Type B pancreatic cell (in vitro differentiated cells): Measurements from ENCODE around the gene CELSR2. TPM values are rescaled to one million over a fixed set of nuclear protein-coding genes. Genes with fewer than 3 reads are reported as not detected.

ENCODE experiments used
- DNase-seq: peaks from one replicate; pipeline ENCODE4 v3.0.0; 2021; ENCODE audit warnings: mixed read lengths; ENCODE audit not compliant: unreplicated experiment; ENCODE audit errors: extremely low spot score
- H3K27ac Mint-ChIP-seq: 2 replicates; pipeline ENCODE4 v1.8.0; 2021; ENCODE audit warnings: mild to moderate bottlenecking, mixed read lengths
- H3K27me3 Mint-ChIP-seq: 2 replicates; pipeline ENCODE4 v1.8.0; 2021; ENCODE audit warnings: mixed read lengths
- H3K36me3 Mint-ChIP-seq: 2 replicates; pipeline ENCODE4 v1.8.0; 2021; ENCODE audit warnings: mixed read lengths
- H3K4me1 Mint-ChIP-seq: one replicate; pipeline ENCODE4 v1.8.0; 2021; ENCODE audit warnings: mixed read lengths; ENCODE audit not compliant: unreplicated experiment
- H3K4me3 Mint-ChIP-seq: 2 replicates; pipeline ENCODE4 v1.8.0; 2021; ENCODE audit warnings: mild to moderate bottlenecking, mixed read lengths
- H3K9me3 Mint-ChIP-seq: 2 replicates; pipeline ENCODE4 v1.8.0; 2021; ENCODE audit warnings: mixed read lengths
- total RNA-seq: library from RNA; stranded (reverse); gene quantifications from 2 replicates; pipeline ENCODE4 v1.2.1, GENCODE V29; 2021; ENCODE audit warnings: low replicate concordance
- TF ChIP-seq, protein P1 (sequence below): fragments of 200-600 bp; sonication (generic); conservative IDR thresholded peaks from 2 replicates; pipeline ENCODE4 v1.5.0; 2021; ENCODE audit warnings: antibody characterized with exemption, mild to moderate bottlenecking

The CELSR2 gene
- total RNA-seq, 1 donor from 2014 or later = 35.5 TPM

DNA sequence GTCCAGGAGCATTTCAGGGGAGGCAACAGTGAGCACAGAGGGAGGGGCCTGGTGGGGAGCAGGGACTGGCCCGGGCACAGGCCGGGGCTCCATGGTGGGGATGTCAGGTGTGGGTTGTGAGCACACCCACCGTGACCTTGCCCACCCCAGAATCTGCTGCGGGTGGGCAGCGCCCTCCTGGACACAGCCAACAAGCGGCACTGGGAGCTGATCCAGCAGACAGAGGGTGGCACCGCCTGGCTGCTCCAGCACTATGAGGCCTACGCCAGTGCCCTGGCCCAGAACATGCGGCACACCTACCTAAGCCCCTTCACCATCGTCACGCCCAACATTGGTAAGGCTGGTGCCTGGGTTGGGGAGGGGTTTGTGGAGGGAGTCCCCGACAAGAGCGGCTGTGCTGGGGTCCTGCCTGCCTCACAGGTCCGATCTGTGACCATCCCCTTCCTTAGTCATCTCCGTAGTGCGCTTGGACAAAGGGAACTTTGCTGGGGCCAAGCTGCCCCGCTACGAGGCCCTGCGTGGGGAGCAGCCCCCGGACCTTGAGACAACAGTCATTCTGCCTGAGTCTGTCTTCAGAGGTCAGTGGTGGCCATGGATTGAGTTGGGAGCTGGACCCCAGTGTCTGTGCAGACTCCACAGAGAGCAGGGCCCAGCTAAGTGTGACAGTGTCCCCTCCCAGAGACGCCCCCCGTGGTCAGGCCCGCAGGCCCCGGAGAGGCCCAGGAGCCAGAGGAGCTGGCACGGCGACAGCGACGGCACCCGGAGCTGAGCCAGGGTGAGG is 19.3 kb downstream of the CELSR2 start:
- DNase-seq = peak; percentile 67
- H3K9me3 Mint-ChIP-seq = no peaks in the 10 kb centered on the region
- H3K4me3 Mint-ChIP-seq = no peak overlapping the region
- H3K27ac Mint-ChIP-seq = no peak overlapping the region
- H3K4me1 Mint-ChIP-seq = peaks cover 3% of the 10 kb centered on the region
- TF ChIP-seq, protein P1, sequence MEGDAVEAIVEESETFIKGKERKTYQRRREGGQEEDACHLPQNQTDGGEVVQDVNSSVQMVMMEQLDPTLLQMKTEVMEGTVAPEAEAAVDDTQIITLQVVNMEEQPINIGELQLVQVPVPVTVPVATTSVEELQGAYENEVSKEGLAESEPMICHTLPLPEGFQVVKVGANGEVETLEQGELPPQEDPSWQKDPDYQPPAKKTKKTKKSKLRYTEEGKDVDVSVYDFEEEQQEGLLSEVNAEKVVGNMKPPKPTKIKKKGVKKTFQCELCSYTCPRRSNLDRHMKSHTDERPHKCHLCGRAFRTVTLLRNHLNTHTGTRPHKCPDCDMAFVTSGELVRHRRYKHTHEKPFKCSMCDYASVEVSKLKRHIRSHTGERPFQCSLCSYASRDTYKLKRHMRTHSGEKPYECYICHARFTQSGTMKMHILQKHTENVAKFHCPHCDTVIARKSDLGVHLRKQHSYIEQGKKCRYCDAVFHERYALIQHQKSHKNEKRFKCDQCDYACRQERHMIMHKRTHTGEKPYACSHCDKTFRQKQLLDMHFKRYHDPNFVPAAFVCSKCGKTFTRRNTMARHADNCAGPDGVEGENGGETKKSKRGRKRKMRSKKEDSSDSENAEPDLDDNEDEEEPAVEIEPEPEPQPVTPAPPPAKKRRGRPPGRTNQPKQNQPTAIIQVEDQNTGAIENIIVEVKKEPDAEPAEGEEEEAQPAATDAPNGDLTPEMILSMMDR = no peak
- H3K36me3 Mint-ChIP-seq = peaks cover 3% of the 10 kb centered on the region
- H3K27me3 Mint-ChIP-seq = no peaks in the 10 kb centered on the region

DNA sequence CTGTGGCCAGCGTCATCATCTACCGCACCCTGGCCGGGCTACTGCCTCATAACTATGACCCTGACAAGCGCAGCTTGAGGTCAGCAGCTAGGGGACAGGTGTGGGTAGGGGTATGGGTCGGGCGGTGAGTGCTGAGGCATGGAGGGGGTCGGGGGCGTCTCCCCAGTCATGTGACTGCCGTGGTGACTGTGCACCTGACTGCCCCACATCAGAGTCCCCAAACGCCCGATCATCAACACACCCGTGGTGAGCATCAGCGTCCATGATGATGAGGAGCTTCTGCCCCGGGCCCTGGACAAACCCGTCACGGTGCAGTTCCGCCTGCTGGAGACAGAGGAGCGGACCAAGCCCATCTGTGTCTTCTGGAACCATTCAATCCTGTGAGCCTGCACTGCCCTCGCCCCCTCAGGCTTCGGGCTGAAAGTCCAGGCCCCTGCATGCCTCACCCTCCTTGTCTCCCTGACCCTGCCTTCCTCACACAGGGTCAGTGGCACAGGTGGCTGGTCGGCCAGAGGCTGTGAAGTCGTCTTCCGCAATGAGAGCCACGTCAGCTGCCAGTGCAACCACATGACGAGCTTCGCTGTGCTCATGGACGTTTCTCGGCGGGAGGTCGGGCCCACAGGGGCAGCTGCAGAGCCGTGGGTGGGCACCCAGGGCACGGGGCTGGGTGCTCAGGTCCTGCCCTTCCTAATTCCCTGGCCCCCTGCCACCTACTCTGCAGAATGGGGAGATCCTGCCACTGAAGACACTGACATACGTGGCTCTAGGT is 20.1 kb downstream of the CELSR2 start:
- H3K27ac Mint-ChIP-seq = no peak overlapping the region
- TF ChIP-seq, protein P1 = no peak
- peaks cover 7% of the 10 kb centered on the region for H3K36me3 Mint-ChIP-seq
- H3K9me3 Mint-ChIP-seq = no peaks in the 10 kb centered on the region
- DNase-seq = no peak
- H3K4me3 Mint-ChIP-seq = no peak overlapping the region
- H3K4me1 Mint-ChIP-seq = peaks cover 7% of the 10 kb centered on the region
- no peaks in the 10 kb centered on the region for H3K27me3 Mint-ChIP-seq

DNA sequence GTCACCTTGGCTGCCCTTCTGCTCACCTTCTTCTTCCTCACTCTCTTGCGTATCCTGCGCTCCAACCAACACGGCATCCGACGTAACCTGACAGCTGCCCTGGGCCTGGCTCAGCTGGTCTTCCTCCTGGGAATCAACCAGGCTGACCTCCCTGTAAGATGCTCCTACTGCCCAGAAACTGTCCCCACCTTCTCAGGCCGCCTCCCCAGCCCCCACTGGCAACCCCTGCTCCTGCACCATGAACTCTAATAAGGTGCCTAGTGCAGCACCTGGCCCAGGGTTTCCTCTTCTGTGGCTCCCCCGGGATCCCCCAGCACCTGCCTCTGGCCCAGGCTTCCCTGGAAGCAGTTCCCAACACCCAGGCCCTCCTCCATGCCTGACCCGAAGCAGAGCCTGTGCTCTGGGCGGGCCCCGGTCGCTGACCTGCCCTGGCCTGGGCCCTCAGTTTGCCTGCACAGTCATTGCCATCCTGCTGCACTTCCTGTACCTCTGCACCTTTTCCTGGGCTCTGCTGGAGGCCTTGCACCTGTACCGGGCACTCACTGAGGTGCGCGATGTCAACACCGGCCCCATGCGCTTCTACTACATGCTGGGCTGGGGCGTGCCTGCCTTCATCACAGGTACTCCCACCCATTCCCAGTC is 20.8 kb downstream of the CELSR2 start:
- H3K4me1 Mint-ChIP-seq = peaks cover 14% of the 10 kb centered on the region
- TF ChIP-seq, protein P1 = no peak
- no peaks in the 10 kb centered on the region for H3K27me3 Mint-ChIP-seq
- H3K9me3 Mint-ChIP-seq = no peaks in the 10 kb centered on the region
- H3K36me3 Mint-ChIP-seq = peaks cover 7% of the 10 kb centered on the region
- peak; percentile 63 for DNase-seq
- H3K27ac Mint-ChIP-seq = peak overlapping the region; percentile 16
- H3K4me3 Mint-ChIP-seq = no peak overlapping the region

DNA sequence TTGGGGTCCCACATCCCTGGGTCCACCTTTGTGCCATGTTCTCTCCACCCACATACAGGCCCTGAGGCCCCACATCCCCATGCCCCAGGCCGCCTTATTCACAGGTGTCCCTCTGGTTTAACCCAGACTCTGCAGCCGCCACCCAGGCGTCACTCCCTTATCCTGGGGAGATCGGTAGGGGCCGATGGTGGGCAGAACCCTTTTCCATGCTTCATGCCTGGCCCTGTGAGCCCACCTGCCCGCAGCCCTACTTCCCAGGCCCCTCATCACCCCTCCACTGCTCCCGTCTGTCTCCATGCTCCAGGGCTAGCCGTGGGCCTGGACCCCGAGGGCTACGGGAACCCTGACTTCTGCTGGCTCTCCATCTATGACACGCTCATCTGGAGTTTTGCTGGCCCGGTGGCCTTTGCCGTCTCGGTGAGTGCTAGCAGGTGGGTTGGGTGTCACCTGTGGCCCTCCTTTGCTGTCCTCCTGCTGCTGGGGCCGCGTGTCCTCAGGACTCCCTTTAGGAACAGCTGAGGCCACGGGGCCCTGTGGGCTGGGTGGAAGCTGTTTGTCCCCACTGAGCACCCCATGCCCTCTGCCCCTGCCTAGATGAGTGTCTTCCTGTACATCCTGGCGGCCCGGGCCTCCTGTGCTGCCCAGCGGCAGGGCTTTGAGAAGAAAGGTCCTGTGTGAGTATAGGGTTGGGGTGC is 21.4 kb downstream of the CELSR2 start:
- Mint-ChIP-seq H3K4me1 (peaks cover 21% of the 10 kb centered on the region), H3K27me3 (no peaks in the 10 kb centered on the region), H3K4me3 (no peak overlapping the region), H3K36me3 (peaks cover 7% of the 10 kb centered on the region), H3K27ac (peak overlapping the region; percentile 16), H3K9me3 (no peaks in the 10 kb centered on the region)
- TF ChIP-seq, protein P1 = no peak
- DNase-seq = peak; percentile 64

DNA sequence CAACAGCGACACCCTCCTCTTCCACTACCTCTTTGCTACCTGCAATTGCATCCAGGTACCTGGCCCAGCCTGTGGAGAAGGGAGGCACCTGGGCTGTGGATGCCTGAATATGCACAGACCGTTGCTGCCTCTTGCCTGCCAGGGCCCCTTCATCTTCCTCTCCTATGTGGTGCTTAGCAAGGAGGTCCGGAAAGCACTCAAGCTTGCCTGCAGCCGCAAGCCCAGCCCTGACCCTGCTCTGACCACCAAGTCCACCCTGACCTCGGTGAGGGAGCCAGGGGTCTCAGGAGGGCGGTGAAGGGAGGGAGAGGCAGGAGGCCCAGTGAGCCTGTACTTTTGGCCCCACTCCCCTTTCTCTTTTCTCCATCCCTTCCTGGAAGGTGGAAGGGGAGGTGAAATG is 22.1 kb downstream of the CELSR2 start:
- no peak overlapping the region for H3K4me3 Mint-ChIP-seq
- no peaks in the 10 kb centered on the region for H3K27me3 Mint-ChIP-seq
- peaks cover 23% of the 10 kb centered on the region for H3K4me1 Mint-ChIP-seq
- no peaks in the 10 kb centered on the region for H3K9me3 Mint-ChIP-seq
- DNase-seq = peak; percentile 60
- peak overlapping the region; percentile 51 for H3K27ac Mint-ChIP-seq
- H3K36me3 Mint-ChIP-seq = peaks cover 7% of the 10 kb centered on the region
- TF ChIP-seq, protein P1 = no peak
